WTC11 (cell line): Measurements from ENCODE around the gene ERGIC3.
"Not testable (repeated sequence)": the region's sequence is repeated elsewhere in the genome, so short reads cannot be mapped to it uniquely, and the experiment has no call there.

Experiments
- ATF2 ChIP-seq: sonication (generic); formaldehyde crosslinking; IDR thresholded peaks from 2 replicates; pipeline ENCODE4 v1.8.1; 2022; ENCODE audit warnings: low read depth, missing genetic modification reagents, borderline replicate concordance
- MAX ChIP-seq: sonication (generic); formaldehyde crosslinking; IDR thresholded peaks from 2 replicates; pipeline ENCODE4 v1.8.0; 2022; ENCODE audit warnings: mild to moderate bottlenecking, missing genetic modification reagents
- TEAD4 ChIP-seq: sonication (generic); formaldehyde crosslinking; IDR thresholded peaks from 2 replicates; pipeline ENCODE4 v1.8.0; 2022; ENCODE audit warnings: mild to moderate bottlenecking, missing genetic modification reagents

DNA sequence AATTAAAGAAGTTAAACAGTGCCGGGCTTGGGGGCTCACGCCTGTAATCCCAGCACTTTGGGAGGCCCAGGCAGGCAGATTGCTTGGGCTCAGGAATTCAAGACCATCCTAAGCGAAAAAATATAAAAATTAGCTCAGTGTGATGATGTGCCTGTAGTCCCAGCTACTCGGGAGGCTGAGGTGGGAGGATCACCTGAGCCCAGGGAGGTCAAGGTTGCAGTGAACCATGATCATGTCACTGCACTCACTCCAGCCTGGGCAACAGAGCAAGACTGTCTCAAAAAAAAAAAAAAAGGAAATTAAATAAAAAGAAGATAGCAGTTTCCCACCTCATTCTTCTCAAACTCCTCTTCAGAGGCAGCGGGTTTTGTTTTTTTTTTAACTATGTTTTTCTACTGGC lies 24.1 kb upstream of the ERGIC3 start:
- not testable (repeated sequence) for TF ChIP-seq MAX; ATF2 (CRISPR knock-in tag); TEAD4 (CRISPR knock-in tag)
